Measurements from ENCODE around the gene ABCD1.
"Not testable (repeated sequence)": the region's sequence is repeated elsewhere in the genome, so short reads cannot be mapped to it uniquely, and the experiment has no call there.

Gene ABCD1

GRCh38 chrX:153694687-153695270 is 29.9 kb upstream of the ABCD1 start:
- no peak for DNase-seq

GRCh38 chrX:153696100-153696499 is 28.6 kb upstream of the ABCD1 start:
- no peak for DNase-seq

- DNase-seq: not testable (repeated sequence)
These were observed 28.1 kb upstream of the ABCD1 start for GRCh38 chrX:153696538-153696937.

GRCh38 chrX:153696986-153697722 is 27.5 kb upstream of the ABCD1 start:
- not testable (repeated sequence) for DNase-seq

- no peak for DNase-seq
These were observed 26.5 kb upstream of the ABCD1 start for GRCh38 chrX:153697924-153698865.

- not testable (repeated sequence) for DNase-seq
These were observed 25.4 kb upstream of the ABCD1 start for GRCh38 chrX:153699210-153699783.

GRCh38 chrX:153699784-153700371 is 24.8 kb upstream of the ABCD1 start:
- peak in 1 of 14 donors; percentile 50 for DNase-seq

GRCh38 chrX:153700376-153700945 is 24.2 kb upstream of the ABCD1 start:
- no peak for DNase-seq

- DNase-seq: no peak
These were observed 23.7 kb upstream of the ABCD1 start for GRCh38 chrX:153700967-153701366.

- no peak for DNase-seq
These were observed 22.9 kb upstream of the ABCD1 start for GRCh38 chrX:153701706-153702105.

GRCh38 chrX:153702336-153703035 is 22.2 kb upstream of the ABCD1 start:
- no peak for DNase-seq

GRCh38 chrX:153703036-153703370 is 21.7 kb upstream of the ABCD1 start:
- no peak for DNase-seq

GRCh38 chrX:153704021-153704526 is 20.6 kb upstream of the ABCD1 start:
- DNase-seq: peak in 1 of 14 donors; percentile 29

GRCh38 chrX:153704631-153705402 is 19.8 kb upstream of the ABCD1 start:
- not testable (repeated sequence) for DNase-seq

- not testable (repeated sequence) for DNase-seq
These were observed 19.1 kb upstream of the ABCD1 start for GRCh38 chrX:153705403-153706060.

- no peak for DNase-seq
These were observed 17.9 kb upstream of the ABCD1 start for GRCh38 chrX:153706799-153707198.

- DNase-seq: no peak
These were observed 17.2 kb upstream of the ABCD1 start for GRCh38 chrX:153707406-153707805.

- peak in 10 of 14 donors; percentile 20 to 68 (median 34) for DNase-seq
These were observed 16.2 kb upstream of the ABCD1 start for GRCh38 chrX:153708415-153708814.

Data from C1 segment of cervical spinal cord (tissue), 14 donors.